Measurements from ENCODE around the gene HLA-DPB1. TPM values are rescaled to one million over a fixed set of nuclear protein-coding genes. Genes with fewer than 3 reads are reported as not detected.
"Not testable (repeated sequence)": the region's sequence is repeated elsewhere in the genome, so short reads cannot be mapped to it uniquely, and the experiment has no call there.

Gene HLA-DPB1
- total RNA-seq, result 2.4 and 8.0 TPM in 2 replicates

GRCh38 chr6:33075568-33076405 lies at the start of gene HLA-DPB1:
Gene HLA-DPB1 (plus strand): TSS chr6:33075990. CDS start chr6:33076042, 52 bp downstream.
- DNase-seq (ENCODE audit: extremely low read depth, low read depth, low spot score), result peak; percentile 14

GRCh38 chr6:33028220-33028849 lies 47.5 kb upstream of the HLA-DPB1 start:
- no peak for DNase-seq (ENCODE audit: extremely low read depth, low read depth, low spot score)

GRCh38 chr6:33029328-33030184 lies 46.2 kb upstream of the HLA-DPB1 start:
- DNase-seq (ENCODE audit: extremely low read depth, low read depth, low spot score), result no peak

GRCh38 chr6:33030245-33030644 lies 45.5 kb upstream of the HLA-DPB1 start:
- no peak for DNase-seq (ENCODE audit: extremely low read depth, low read depth, low spot score)

- DNase-seq (ENCODE audit: extremely low read depth, low read depth, low spot score), result no peak
Measured at GRCh38 chr6:33034554-33034953, 41.2 kb upstream of the HLA-DPB1 start.

GRCh38 chr6:33036535-33036934 lies 39.3 kb upstream of the HLA-DPB1 start:
- no peak for DNase-seq (ENCODE audit: extremely low read depth, low read depth, low spot score)

GRCh38 chr6:33040157-33040556 lies 35.6 kb upstream of the HLA-DPB1 start:
- DNase-seq (ENCODE audit: extremely low read depth, low read depth, low spot score), result no peak

GRCh38 chr6:33049323-33050013 lies 26.3 kb upstream of the HLA-DPB1 start:
- DNase-seq (ENCODE audit: extremely low read depth, low read depth, low spot score), result no peak

GRCh38 chr6:33050014-33050810 lies 25.6 kb upstream of the HLA-DPB1 start:
- DNase-seq (ENCODE audit: extremely low read depth, low read depth, low spot score), result no peak

GRCh38 chr6:33052627-33053026 lies 23.2 kb upstream of the HLA-DPB1 start:
- DNase-seq (ENCODE audit: extremely low read depth, low read depth, low spot score), result no peak

GRCh38 chr6:33053230-33053629 lies 22.6 kb upstream of the HLA-DPB1 start:
- no peak for DNase-seq (ENCODE audit: extremely low read depth, low read depth, low spot score)

GRCh38 chr6:33057222-33058150 lies 18.3 kb upstream of the HLA-DPB1 start:
- no peak for DNase-seq (ENCODE audit: extremely low read depth, low read depth, low spot score)

GRCh38 chr6:33061987-33062386 lies 13.8 kb upstream of the HLA-DPB1 start:
- no peak for DNase-seq (ENCODE audit: extremely low read depth, low read depth, low spot score)

GRCh38 chr6:33063435-33063834 lies 12.4 kb upstream of the HLA-DPB1 start:
- not testable (repeated sequence) for DNase-seq (ENCODE audit: extremely low read depth, low read depth, low spot score)

- DNase-seq (ENCODE audit: extremely low read depth, low read depth, low spot score), result no peak
Measured at GRCh38 chr6:33064723-33065122, 11.1 kb upstream of the HLA-DPB1 start.

- no peak for DNase-seq (ENCODE audit: extremely low read depth, low read depth, low spot score)
Measured at GRCh38 chr6:33065312-33065711, 10.5 kb upstream of the HLA-DPB1 start.

- DNase-seq (ENCODE audit: extremely low read depth, low read depth, low spot score), result no peak
Measured at GRCh38 chr6:33066917-33067521, 8.8 kb upstream of the HLA-DPB1 start.

- no peak for DNase-seq (ENCODE audit: extremely low read depth, low read depth, low spot score)
Measured at GRCh38 chr6:33069021-33069738, 6.6 kb upstream of the HLA-DPB1 start.
